Panc1 (cell line): ENCODE data around the gene P3H3. TPM values are rescaled to one million over a fixed set of nuclear protein-coding genes. Genes with fewer than 3 reads are reported as not detected.

ENCODE experiments used
- ATAC-seq: fragments of 200-7000 bp; cut with Tn5 transposase; 2 replicates; pipeline ENCODE4 v1.9.1; 2020; ENCODE audit warnings: mild to moderate bottlenecking, moderate library complexity
- BruUV-seq: library from RNA; stranded (reverse); fragments of 400-500 nt; replicated peaks from 2 replicates; lab custom pipeline; 2021; lab: Mats Ljungman, UMichigan
- CTCF ChIA-PET: fragments of 300-600 bp; sonication (Branson Sonifier 250); formaldehyde crosslinking; loops from one replicate; lab custom pipeline; 2022; ENCODE audit warnings: antibody characterized with exemption; lab: Charles Lee
- POLR2A ChIA-PET: fragments of 300-600 bp; sonication (Branson Sonifier 250); formaldehyde crosslinking; loops from one replicate; lab custom pipeline; 2022; ENCODE audit warnings: antibody characterized with exemption; lab: Charles Lee
- DNase-seq: peaks from one replicate; pipeline ENCODE4 v3.0.0-alpha.2; 2010; ENCODE audit warnings: low read depth, low spot score
- H3K27ac ChIP-seq: 2 replicates; pipeline ENCODE4 v1.5.1; 2011; ENCODE audit warnings: mild to moderate bottlenecking, low read length, inconsistent platforms
- H3K27me3 ChIP-seq: fragments of 200-500 bp; sonication (Bioruptor generic); 2 replicates; pipeline ENCODE4 v1.6.0; 2014; ENCODE audit warnings: low read length, inconsistent platforms; ENCODE audit not compliant: control insufficient read depth, insufficient read depth
- H3K36me3 ChIP-seq: fragments of 200-500 bp; sonication (Bioruptor generic); 2 replicates; pipeline ENCODE4 v1.5.1; 2014; ENCODE audit warnings: inconsistent platforms, mild to moderate bottlenecking, low read length, moderate library complexity; ENCODE audit not compliant: control insufficient read depth, insufficient read depth
- H3K4me1 ChIP-seq: 2 replicates; pipeline ENCODE4 v1.5.1; 2011; ENCODE audit warnings: inconsistent platforms, mild to moderate bottlenecking, low read length, moderate library complexity; ENCODE audit not compliant: control insufficient read depth, insufficient read depth
- H3K4me3 ChIP-seq, 2 experiments: 2 replicates each; pipeline ENCODE4 v1.5.1; 2011 to 2012; ENCODE audit warnings: low read depth in 2 of 2, low read length in 2 of 2, mild to moderate bottlenecking in 2 of 2, inconsistent platforms in 1 of 2, moderate library complexity in 1 of 2
- H3K9me3 ChIP-seq: fragments of 200-500 bp; sonication (Bioruptor generic); 2 replicates; pipeline ENCODE4 v1.5.1; 2014; ENCODE audit warnings: low read depth, mild to moderate bottlenecking, inconsistent platforms, low read length, moderate library complexity; ENCODE audit not compliant: control insufficient read depth, insufficient read depth
- CTCF ChIP-seq: fragments of 450-650 bp; IDR thresholded peaks from 2 replicates; pipeline ENCODE4 v1.5.1; 2017; ENCODE audit warnings: mild to moderate bottlenecking
- POLR2AphosphoS5 ChIP-seq: IDR thresholded peaks from 2 replicates; pipeline ENCODE4 v1.6.1; 2012; ENCODE audit warnings: mild to moderate bottlenecking, low read depth, low read length, moderate library complexity
- REST ChIP-seq, 2 experiments: IDR thresholded peaks; 2 replicates each; pipeline ENCODE4 v1.6.1; 2011 to 2012; ENCODE audit warnings: low read depth in 2 of 2, control low read depth in 1 of 2, low read length in 1 of 2, mild to moderate bottlenecking in 1 of 2, moderate library complexity in 1 of 2; ENCODE audit not compliant: insufficient read depth in 1 of 2
- SIN3A ChIP-seq: IDR thresholded peaks from 2 replicates; pipeline ENCODE4 v1.6.1; 2012; ENCODE audit warnings: low read depth, mild to moderate bottlenecking, low read length, moderate library complexity, borderline replicate concordance; ENCODE audit not compliant: insufficient read depth
- TCF7L2 ChIP-seq: IDR thresholded peaks from 2 replicates; pipeline ENCODE4 v1.6.1; 2011; ENCODE audit warnings: mild to moderate bottlenecking, low read depth, low read length, inconsistent platforms
- in situ Hi-C: cut with HindIII; loops from 2 replicates; pipeline ENCODE4 v1.10.0; 2016; ENCODE audit warnings: low sequenced_read_pairs, low pct_unique_long_range_greater_than_20kb
- intact Hi-C: fragments of 100-400 bp; cut with micrococcal nuclease; formaldehyde crosslinking; loops from one replicate; pipeline ENCODE4 v1.10.0; 2022; ENCODE audit not compliant: unreplicated experiment
- total RNA-seq: library from RNA; stranded (reverse); gene quantifications from one replicate; pipeline ENCODE4 v1.2.1, GENCODE V29; 2021; ENCODE audit not compliant: unreplicated experiment

The P3H3 gene
- total RNA-seq, 1 experiment from 2014 or later = 11.0 TPM

- intact Hi-C loops (no loop called here), in situ Hi-C loops (no loop called here)
- POLR2A ChIA-PET = interaction anchor here (0.6 to 0.9 kb wide), 5 partner anchors 14 to 100 kb away, joined by 3 to 17 read pairs (median 7); partner anchors contain the start of genes PTMS and USP5
- Histone ChIP-seq H3K4me1 (peaks cover 27% of the 10 kb centered on the region), H3K36me3 (peaks cover 6% of the 10 kb centered on the region; the same call in 1 of the 2 replicates), H3K9me3 (no peaks in the 10 kb centered on the region), H3K27me3 (no peaks in the 10 kb centered on the region), H3K4me3 (peak overlapping the region; percentile 61 to 92; a peak in 3 of 4 replicates), H3K27ac (peak overlapping the region; percentile 82)
- BruUV-seq = no TSS peak
- DNase-seq = no peak
- TF ChIP-seq SIN3A (no peak), CTCF (no peak), TCF7L2 (no peak), REST (IDR thresholded peaks at IDR 0.05; ENCODE audit: insufficient read depth in 1 of 2, low read depth in 2 of 2, low read length in 1 of 2) (no peak), POLR2AphosphoS5 (no peak)
- ATAC-seq = no peak
- CTCF ChIA-PET = no interaction called here
Observed at GRCh38 chr12:6866163-6866919, 38.1 kb downstream of the P3H3 start.

- BruUV-seq = no TSS peak
- peak overlapping the region; percentile 61 to 92 for H3K4me3 ChIP-seq
- peaks cover 28% of the 10 kb centered on the region for H3K4me1 ChIP-seq
- intact Hi-C loops (no loop called here), in situ Hi-C loops (no loop called here)
- POLR2A ChIA-PET = interaction anchor here (0.6 to 0.9 kb wide), 7 partner anchors 15 to 178 kb away, joined by 3 to 17 read pairs (median 8); partner anchors contain the start of genes PTMS, USP5 and ZNF384
- TF ChIP-seq SIN3A (no peak), POLR2AphosphoS5 (no peak), CTCF (no peak), REST (IDR thresholded peaks at IDR 0.05; ENCODE audit: insufficient read depth in 1 of 2, low read depth in 2 of 2, low read length in 1 of 2) (no peak), TCF7L2 (no peak)
- DNase-seq = no peak
- no peaks in the 10 kb centered on the region for H3K9me3 ChIP-seq
- H3K36me3 ChIP-seq = peaks cover 6% of the 10 kb centered on the region; the same call in 1 of the 2 replicates
- peak; percentile 53 for ATAC-seq
- H3K27ac ChIP-seq = peak overlapping the region; percentile 82
- CTCF ChIA-PET = no interaction called here
- no peaks in the 10 kb centered on the region for H3K27me3 ChIP-seq
Observed at GRCh38 chr12:6866920-6867412, 38.8 kb downstream of the P3H3 start.
